B cell (primary cell): ENCODE results near the gene MITD1. TPM values are rescaled to one million over a fixed set of nuclear protein-coding genes. Genes with fewer than 3 reads are reported as not detected.

Source experiments
- ATAC-seq: fragments of 200-7000 bp; cut with Tn5 transposase; one replicate; pipeline ENCODE4 v1.10.0; 2021; ENCODE audit warnings: low read depth, mild to moderate bottlenecking, moderate number of reproducible peaks, moderate library complexity
- CTCF ChIA-PET: fragments of 350-600 bp; sonication (Branson Sonifier 250); formaldehyde crosslinking; loops from one replicate; lab custom pipeline; 2021; ENCODE audit warnings: antibody characterized with exemption, inconsistent platforms; lab: Charles Lee
- POLR2A ChIA-PET: fragments of 350-600 bp; sonication (Branson Sonifier 250); formaldehyde crosslinking; loops from one replicate; lab custom pipeline; 2021; ENCODE audit warnings: antibody characterized with exemption; lab: Charles Lee
- DNase-seq: peaks from one replicate; pipeline ENCODE4 v3.0.0; 2013
- H2AFZ ChIP-seq: 2 replicates; pipeline ENCODE4 v1.6.1; 2012; ENCODE audit warnings: mild to moderate bottlenecking, low read depth, low read length; ENCODE audit not compliant: insufficient read depth, poor library complexity, severe bottlenecking
- H3K27ac ChIP-seq, 2 donors: 1 replicate in 1 of 2; 2 replicates in 1 of 2; pipeline ENCODE4 v1.5.1; 2012 to 2013; ENCODE audit warnings: low read length in 2 of 2, mild to moderate bottlenecking in 2 of 2, moderate library complexity in 1 of 2
- H3K27me3 ChIP-seq, 4 experiments: fragments of 200-600 bp in 1 of 4; sonication (generic) in 1 of 4; replicated peaks in 1 of 4; 1 replicate in 2 of 4; 2 replicates in 2 of 4; pipeline versions ENCODE4 v1.6.1 to v1.7.0; 2013 to 2016; ENCODE audit warnings: low read length in 3 of 4, mild to moderate bottlenecking in 2 of 4, mixed read lengths in 1 of 4, moderate library complexity in 1 of 4; ENCODE audit not compliant: insufficient read depth in 4 of 4, control insufficient read depth in 3 of 4; ENCODE audit errors: control extremely low read depth in 1 of 4
- H3K36me3 ChIP-seq, 2 experiments: replicated peaks in 1 of 2; 1 replicate in 1 of 2; 2 replicates in 1 of 2; pipeline versions ENCODE4 v1.6.1 to v1.7.1; 2013; ENCODE audit warnings: low read length in 1 of 2; ENCODE audit not compliant: insufficient read depth in 2 of 2, control insufficient read depth in 1 of 2; ENCODE audit errors: control extremely low read depth in 1 of 2, extremely low read depth in 1 of 2
- H3K4me1 ChIP-seq, 2 donors: fragments of 200-600 bp in 1 of 2; sonication (generic) in 1 of 2; 1 replicate in 1 of 2; 2 replicates in 1 of 2; pipeline versions ENCODE4 v1.5.1 to v1.6.1; 2013 to 2017; ENCODE audit warnings: low read length in 2 of 2; ENCODE audit not compliant: control insufficient read depth in 2 of 2, insufficient read depth in 2 of 2
- H3K4me2 ChIP-seq: replicated peaks from 2 replicates; pipeline ENCODE3; 2012; ENCODE audit warnings: mild to moderate bottlenecking, low read depth, low read length; ENCODE audit not compliant: poor library complexity, severe bottlenecking
- H3K4me3 ChIP-seq, 5 experiments: fragments of 200-600 bp in 1 of 5; sonication (generic) in 1 of 5; 1 replicate in 3 of 5; 2 replicates in 2 of 5; pipeline versions ENCODE4 v1.5.1 to v1.7.0; 2011 to 2016; ENCODE audit warnings: low read length in 4 of 5, mild to moderate bottlenecking in 4 of 5, low read depth in 2 of 5, control low read depth in 1 of 5, moderate library complexity in 1 of 5; ENCODE audit not compliant: insufficient read depth in 1 of 5; ENCODE audit errors: control extremely low read depth in 1 of 5, extremely low read depth in 1 of 5
- H3K79me2 ChIP-seq: fragments of 200-600 bp; sonication (generic); one replicate; pipeline ENCODE4 v1.6.0; 2016; ENCODE audit warnings: low read length; ENCODE audit not compliant: control insufficient read depth, insufficient read depth
- H3K9ac ChIP-seq: fragments of 200-600 bp; sonication (generic); 2 replicates; pipeline ENCODE4 v1.6.1; 2017; ENCODE audit warnings: mild to moderate bottlenecking, low read length, moderate library complexity
- H3K9me3 ChIP-seq, 3 donors: one replicate each; pipeline versions ENCODE4 v1.6.1 to v1.7.1; 2013; ENCODE audit warnings: low read length in 2 of 3; ENCODE audit not compliant: control insufficient read depth in 2 of 3, insufficient read depth in 1 of 3; ENCODE audit errors: control extremely low read depth in 1 of 3
- H4K20me1 ChIP-seq: 2 replicates; pipeline ENCODE4 v1.6.0; 2012; ENCODE audit warnings: mild to moderate bottlenecking, low read length; ENCODE audit not compliant: insufficient read depth, control insufficient read depth, poor library complexity, severe bottlenecking
- H3K27ac Mint-ChIP-seq: one replicate; pipeline ENCODE4 v1.8.0; 2021; ENCODE audit warnings: mixed read lengths
- H3K27me3 Mint-ChIP-seq: one replicate; pipeline ENCODE4 v1.8.0; 2021; ENCODE audit warnings: mixed read lengths
- H3K4me1 Mint-ChIP-seq: one replicate; pipeline ENCODE4 v1.8.0; 2021; ENCODE audit warnings: mixed read lengths
- H3K4me3 Mint-ChIP-seq: one replicate; pipeline ENCODE4 v1.8.0; 2021; ENCODE audit warnings: mixed read lengths
- H3K9me3 Mint-ChIP-seq: one replicate; pipeline ENCODE4 v1.8.0; 2022; ENCODE audit warnings: mixed read lengths; ENCODE audit not compliant: insufficient read depth
- EZH2 ChIP-seq: IDR thresholded peaks from 2 replicates; pipeline ENCODE4 v1.6.1; 2012; ENCODE audit warnings: borderline replicate concordance, low read depth, mild to moderate bottlenecking, moderate library complexity, low read length; ENCODE audit not compliant: insufficient read depth, poor library complexity, severe bottlenecking
- WGBS: methylation state at CpG from one replicate; pipeline ENCODE4 v1.1.5; 2013; ENCODE audit warnings: missing lambda C conversion rate; ENCODE audit not compliant: insufficient coverage; 5-methylcytosine and 5-hydroxymethylcytosine counted together
- intact Hi-C: fragments of 100-400 bp; cut with micrococcal nuclease; formaldehyde crosslinking; loops from one replicate; pipeline ENCODE4 v1.10.0; 2022
- polyA plus RNA-seq: library from polyadenylated mRNA; depleted of rRNA; stranded (reverse); fragments of >200 nt; gene quantifications from 2 replicates; pipeline ENCODE4 v1.2.3, GENCODE V29; 2012
- total RNA-seq, 2 donors: library from RNA; stranded (reverse); fragments of 120-200 nt in 1 of 2; gene quantifications; 1 replicate in 1 of 2; 2 replicates in 1 of 2; pipeline versions ENCODE4 v1.2.3 to v1.2.4, GENCODE V29; 2013 to 2022
- TF ChIP-seq, protein P1 (sequence below): fragments of 200-600 bp; IDR thresholded peaks from one replicate; pipeline ENCODE4 v1.8.0; 2022; ENCODE audit warnings: antibody characterized with exemption, mild to moderate bottlenecking

Gene MITD1
- total and polyA plus RNA-seq, 2 donors (not counting 1 experiment from before 2014, with no cell fraction given) = 31.0 to 71.6 TPM

DNA sequence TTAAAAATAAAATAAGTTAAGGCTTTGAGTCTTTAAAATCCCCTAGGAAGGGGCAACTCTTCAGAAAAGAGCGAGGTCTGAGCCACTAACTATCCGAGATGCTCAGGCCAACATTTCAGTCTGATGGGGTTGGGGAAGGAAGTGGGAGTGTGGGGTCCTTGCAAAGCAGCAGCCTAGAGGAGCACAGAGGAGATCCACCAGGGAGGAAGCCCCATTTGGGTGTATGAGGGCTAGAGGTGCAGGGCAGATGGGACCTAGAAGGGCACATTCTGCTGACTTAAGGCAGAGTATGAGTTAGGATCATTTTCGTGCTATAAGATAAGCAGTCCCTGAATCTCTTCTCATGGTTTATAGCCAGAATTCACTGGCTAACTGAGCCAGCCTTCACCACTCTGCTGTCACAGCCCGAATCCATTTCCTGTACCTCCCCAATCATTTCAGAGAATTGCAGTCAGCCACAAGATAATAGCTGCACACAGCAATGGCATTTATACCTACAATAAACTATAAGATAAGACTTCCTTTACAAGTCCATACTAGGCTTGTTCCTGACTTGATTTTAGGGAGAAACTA, 37.2 kb upstream of the MITD1 start:
- no peak overlapping the region for H3K27ac Mint-ChIP-seq
- ATAC-seq (no peak), DNase-seq (no peak)
- no peaks in the 10 kb centered on the region for H3K4me1 Mint-ChIP-seq
- 88% methylated on average over 4 of the region's 4 CpGs for WGBS
- CTCF ChIA-PET = no interaction called here
- intact Hi-C loops = no loop called here
- no peaks in the 10 kb centered on the region for H3K36me3 ChIP-seq
- no peaks in the 10 kb centered on the region for H3K4me1 ChIP-seq
- H3K27me3 Mint-ChIP-seq = no peaks in the 10 kb centered on the region
- H3K4me2 ChIP-seq = no peak overlapping the region
- H3K79me2 ChIP-seq = no peaks in the 10 kb centered on the region
- TF ChIP-seq, protein P1, sequence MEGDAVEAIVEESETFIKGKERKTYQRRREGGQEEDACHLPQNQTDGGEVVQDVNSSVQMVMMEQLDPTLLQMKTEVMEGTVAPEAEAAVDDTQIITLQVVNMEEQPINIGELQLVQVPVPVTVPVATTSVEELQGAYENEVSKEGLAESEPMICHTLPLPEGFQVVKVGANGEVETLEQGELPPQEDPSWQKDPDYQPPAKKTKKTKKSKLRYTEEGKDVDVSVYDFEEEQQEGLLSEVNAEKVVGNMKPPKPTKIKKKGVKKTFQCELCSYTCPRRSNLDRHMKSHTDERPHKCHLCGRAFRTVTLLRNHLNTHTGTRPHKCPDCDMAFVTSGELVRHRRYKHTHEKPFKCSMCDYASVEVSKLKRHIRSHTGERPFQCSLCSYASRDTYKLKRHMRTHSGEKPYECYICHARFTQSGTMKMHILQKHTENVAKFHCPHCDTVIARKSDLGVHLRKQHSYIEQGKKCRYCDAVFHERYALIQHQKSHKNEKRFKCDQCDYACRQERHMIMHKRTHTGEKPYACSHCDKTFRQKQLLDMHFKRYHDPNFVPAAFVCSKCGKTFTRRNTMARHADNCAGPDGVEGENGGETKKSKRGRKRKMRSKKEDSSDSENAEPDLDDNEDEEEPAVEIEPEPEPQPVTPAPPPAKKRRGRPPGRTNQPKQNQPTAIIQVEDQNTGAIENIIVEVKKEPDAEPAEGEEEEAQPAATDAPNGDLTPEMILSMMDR = no peak
- TF ChIP-seq EZH2 = no peak
- POLR2A ChIA-PET = no interaction called here
- H3K9me3 ChIP-seq = no peaks in the 10 kb centered on the region
- H3K9me3 Mint-ChIP-seq = no peaks in the 10 kb centered on the region
- no peak overlapping the region for H3K4me3 ChIP-seq
- H3K9ac ChIP-seq = no peak overlapping the region
- no peak overlapping the region for H2AFZ ChIP-seq
- H3K4me3 Mint-ChIP-seq = no peak overlapping the region
- no peaks in the 10 kb centered on the region for H4K20me1 ChIP-seq
- no peaks in the 10 kb centered on the region for H3K27me3 ChIP-seq
- H3K27ac ChIP-seq = no peak overlapping the region

GRCh38 chr2:99216096-99216495, 35.2 kb upstream of the MITD1 start:
- CTCF ChIA-PET = no interaction called here
- POLR2A ChIA-PET = no interaction called here
- DNase-seq = no peak

More at GRCh38 chr2:99216096-99216495, 35.2 kb upstream of the MITD1 start:
- no peaks in the 10 kb centered on the region for H3K27me3 Mint-ChIP-seq
- no peaks in the 10 kb centered on the region for H3K4me1 Mint-ChIP-seq
- H3K9me3 Mint-ChIP-seq = no peaks in the 10 kb centered on the region
- Histone ChIP-seq H3K4me1 (no peaks in the 10 kb centered on the region), H3K4me2 (no peak overlapping the region), H3K36me3 (no peaks in the 10 kb centered on the region), H3K4me3 (no peak overlapping the region), H4K20me1 (no peaks in the 10 kb centered on the region), H3K27me3 (no peaks in the 10 kb centered on the region), H3K9me3 (no peaks in the 10 kb centered on the region), H2AFZ (no peak overlapping the region), H3K79me2 (no peaks in the 10 kb centered on the region), H3K9ac (no peak overlapping the region), H3K27ac (no peak overlapping the region)
- intact Hi-C loops = no loop called here
- no peak overlapping the region for H3K4me3 Mint-ChIP-seq
- WGBS = no CpG with 5 or more reads among the region's 2 CpGs
- ATAC-seq = no peak
- TF ChIP-seq, protein P1 = no peak
- no peak for TF ChIP-seq EZH2
- no peak overlapping the region for H3K27ac Mint-ChIP-seq
